NCI-H2227 treated with DMSO at 0.1 percent for 48 hours (cell line): Measurements from ENCODE around the gene TUB.

Source experiments
- DNase-seq: peaks from one replicate; lab custom pipeline; 2025; lab: John Stamatoyannopoulos, UW

The TUB gene

GRCh38 chr11:8080674-8081590 lies at the start of gene TUB:
TUB (plus strand) TSS chr11:8081211; CDS start chr11:8081511, 300 bp downstream.
- peak; percentile 50 for DNase-seq

GRCh38 chr11:8031248-8032115 lies 49.5 kb upstream of the TUB start:
- no peak for DNase-seq

- no peak for DNase-seq
These were observed 48.9 kb upstream of the TUB start for GRCh38 chr11:8032122-8032521.

GRCh38 chr11:8032576-8033304 lies 48.3 kb upstream of the TUB start:
- no peak for DNase-seq

- peak; percentile 74 for DNase-seq
These were observed 47.5 kb upstream of the TUB start for GRCh38 chr11:8033305-8034105.

- no peak for DNase-seq
These were observed 46.9 kb upstream of the TUB start for GRCh38 chr11:8034106-8034585.

- no peak for DNase-seq
These were observed 46.3 kb upstream of the TUB start for GRCh38 chr11:8034604-8035190.

- DNase-seq, result no peak
These were observed 45.7 kb upstream of the TUB start for GRCh38 chr11:8035200-8035855.

- DNase-seq, result no peak
These were observed 44.8 kb upstream of the TUB start for GRCh38 chr11:8036002-8036802.

- DNase-seq, result no peak
These were observed 44.0 kb upstream of the TUB start for GRCh38 chr11:8036986-8037385.

- peak; percentile 51 for DNase-seq
These were observed 42.6 kb upstream of the TUB start for GRCh38 chr11:8038393-8038792.

- no peak for DNase-seq
These were observed 42.0 kb upstream of the TUB start for GRCh38 chr11:8038811-8039529.

GRCh38 chr11:8039530-8040260 lies 41.3 kb upstream of the TUB start:
- no peak for DNase-seq

- no peak for DNase-seq
These were observed 40.6 kb upstream of the TUB start for GRCh38 chr11:8040261-8040920.

- no peak for DNase-seq
These were observed 40.1 kb upstream of the TUB start for GRCh38 chr11:8040921-8041285.

- DNase-seq, result no peak
These were observed 39.4 kb upstream of the TUB start for GRCh38 chr11:8041576-8041975.

GRCh38 chr11:8043756-8044155 lies 37.3 kb upstream of the TUB start:
- DNase-seq, result no peak

GRCh38 chr11:8045839-8046238 lies 35.2 kb upstream of the TUB start:
- DNase-seq, result no peak
